Endodermal cell (in vitro differentiated cells): ENCODE measurements around the gene EXOG. TPM values are rescaled to one million over a fixed set of nuclear protein-coding genes. Genes with fewer than 3 reads are reported as not detected.

Experiments used
- DNase-seq: peaks from one replicate; pipeline ENCODE4 v3.0.0-alpha.2; 2017
- H3K27ac ChIP-seq: 2 replicates; pipeline ENCODE4 v1.5.1; 2013; ENCODE audit warnings: mild to moderate bottlenecking, low read depth, low read length, moderate library complexity
- H3K27me3 ChIP-seq: 2 replicates; pipeline ENCODE4 v1.6.1; 2013; ENCODE audit warnings: mild to moderate bottlenecking, low read length, moderate library complexity; ENCODE audit not compliant: insufficient read depth, control insufficient read depth, poor library complexity, severe bottlenecking
- H3K36me3 ChIP-seq: 2 replicates; pipeline ENCODE4 v1.7.0; 2013; ENCODE audit warnings: mild to moderate bottlenecking, low read length, moderate library complexity; ENCODE audit not compliant: control insufficient read depth, insufficient read depth
- H3K4me1 ChIP-seq: one replicate; pipeline ENCODE4 v1.7.0; 2013; ENCODE audit warnings: low read length; ENCODE audit not compliant: control insufficient read depth, insufficient read depth
- H3K4me3 ChIP-seq: 2 replicates; pipeline ENCODE4 v1.5.1; 2013; ENCODE audit warnings: mild to moderate bottlenecking, low read length, moderate library complexity
- H3K9ac ChIP-seq: 2 replicates; pipeline ENCODE4 v1.6.1; 2013; ENCODE audit warnings: mild to moderate bottlenecking, low read length, moderate library complexity; ENCODE audit not compliant: poor library complexity, severe bottlenecking; ENCODE audit errors: extremely low read depth
- H3K9me3 ChIP-seq: 2 replicates; pipeline ENCODE4 v1.6.1; 2013; ENCODE audit warnings: mild to moderate bottlenecking, low read length, moderate library complexity; ENCODE audit not compliant: control insufficient read depth
- H3K27ac Mint-ChIP-seq: 2 replicates; pipeline ENCODE4 v1.8.0; 2020; ENCODE audit warnings: mixed read lengths
- H3K27me3 Mint-ChIP-seq: 2 replicates; pipeline ENCODE4 v1.8.0; 2021; ENCODE audit warnings: mild to moderate bottlenecking, mixed read lengths; ENCODE audit not compliant: insufficient read depth
- H3K36me3 Mint-ChIP-seq: 2 replicates; pipeline ENCODE4 v1.8.0; 2020; ENCODE audit warnings: low read depth, mixed read lengths
- H3K4me1 Mint-ChIP-seq: 2 replicates; pipeline ENCODE4 v1.8.0; 2020; ENCODE audit warnings: mixed read lengths
- H3K4me3 Mint-ChIP-seq: 2 replicates; pipeline ENCODE4 v1.8.0; 2020; ENCODE audit warnings: mild to moderate bottlenecking, moderate library complexity, mixed read lengths
- H3K9me3 Mint-ChIP-seq: 2 replicates; pipeline ENCODE4 v1.8.0; 2020; ENCODE audit warnings: mild to moderate bottlenecking, mixed read lengths
- WGBS, 2 experiments: methylation state at CpG; one replicate each; pipeline versions ENCODE4 v1.1.5 to v1.1.7; 2013; ENCODE audit warnings: missing lambda C conversion rate in 2 of 2, mixed read lengths in 1 of 2; ENCODE audit not compliant: insufficient coverage in 1 of 2, insufficient read length in 1 of 2; 5-methylcytosine and 5-hydroxymethylcytosine counted together
- total RNA-seq, 2 donors: library from RNA; stranded (reverse); fragmentation: NEBNext Ultra II Directional in 1 of 2; extraction: Animal tissue kit (Norgen Biotek cat#: 25700) in 1 of 2; gene quantifications; 2 replicates in 1 of 2; 3 replicates in 1 of 2; pipeline ENCODE4 v1.2.1, GENCODE V29; 2021
- TF ChIP-seq, protein P1 (sequence below): fragments of 200-600 bp; sonication (generic); conservative IDR thresholded peaks from 2 replicates; pipeline ENCODE4 v1.5.0; 2021; ENCODE audit warnings: antibody characterized with exemption, mild to moderate bottlenecking

Gene EXOG
- total RNA-seq, 2 donors from 2014 or later, result 11.9 to 13.8 TPM

DNA sequence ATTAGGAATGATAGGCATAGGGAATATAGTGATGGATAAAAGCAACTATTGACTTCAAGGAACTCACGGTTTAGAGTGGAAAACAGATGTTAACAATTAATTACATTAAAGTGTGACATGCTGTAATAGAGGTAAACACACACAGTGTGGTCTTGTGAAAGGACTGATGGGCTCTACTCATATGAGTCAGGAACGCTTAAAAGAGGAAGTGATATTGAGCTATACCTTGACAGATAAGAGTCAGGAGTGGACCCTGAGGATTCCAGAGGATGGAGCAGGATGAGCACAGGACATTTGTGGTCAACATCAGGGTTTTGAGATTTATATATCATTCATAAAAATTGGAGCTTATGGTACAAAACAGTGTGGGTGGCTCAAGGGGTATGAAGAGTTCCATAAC is 11.0 kb downstream of the EXOG start:
- no peak overlapping the region for H3K9ac ChIP-seq
- Mint-ChIP-seq H3K27ac (no peak overlapping the region), H3K4me1 (no peaks in the 10 kb centered on the region), H3K4me3 (no peak overlapping the region), H3K36me3 (peaks cover 35% of the 10 kb centered on the region), H3K9me3 (no peaks in the 10 kb centered on the region), H3K27me3 (no peaks in the 10 kb centered on the region)
- H3K27me3 ChIP-seq, result no peaks in the 10 kb centered on the region
- H3K4me3 ChIP-seq, result no peak overlapping the region
- H3K9me3 ChIP-seq, result no peaks in the 10 kb centered on the region
- DNase-seq, result no peak
- no peaks in the 10 kb centered on the region for H3K4me1 ChIP-seq
- 97 to 100% methylated on average over 2 of the region's 2 CpGs for WGBS, 2 experiments
- peaks cover 47% of the 10 kb centered on the region for H3K36me3 ChIP-seq
- TF ChIP-seq, protein P1, sequence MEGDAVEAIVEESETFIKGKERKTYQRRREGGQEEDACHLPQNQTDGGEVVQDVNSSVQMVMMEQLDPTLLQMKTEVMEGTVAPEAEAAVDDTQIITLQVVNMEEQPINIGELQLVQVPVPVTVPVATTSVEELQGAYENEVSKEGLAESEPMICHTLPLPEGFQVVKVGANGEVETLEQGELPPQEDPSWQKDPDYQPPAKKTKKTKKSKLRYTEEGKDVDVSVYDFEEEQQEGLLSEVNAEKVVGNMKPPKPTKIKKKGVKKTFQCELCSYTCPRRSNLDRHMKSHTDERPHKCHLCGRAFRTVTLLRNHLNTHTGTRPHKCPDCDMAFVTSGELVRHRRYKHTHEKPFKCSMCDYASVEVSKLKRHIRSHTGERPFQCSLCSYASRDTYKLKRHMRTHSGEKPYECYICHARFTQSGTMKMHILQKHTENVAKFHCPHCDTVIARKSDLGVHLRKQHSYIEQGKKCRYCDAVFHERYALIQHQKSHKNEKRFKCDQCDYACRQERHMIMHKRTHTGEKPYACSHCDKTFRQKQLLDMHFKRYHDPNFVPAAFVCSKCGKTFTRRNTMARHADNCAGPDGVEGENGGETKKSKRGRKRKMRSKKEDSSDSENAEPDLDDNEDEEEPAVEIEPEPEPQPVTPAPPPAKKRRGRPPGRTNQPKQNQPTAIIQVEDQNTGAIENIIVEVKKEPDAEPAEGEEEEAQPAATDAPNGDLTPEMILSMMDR, result no peak
- no peak overlapping the region for H3K27ac ChIP-seq

DNA sequence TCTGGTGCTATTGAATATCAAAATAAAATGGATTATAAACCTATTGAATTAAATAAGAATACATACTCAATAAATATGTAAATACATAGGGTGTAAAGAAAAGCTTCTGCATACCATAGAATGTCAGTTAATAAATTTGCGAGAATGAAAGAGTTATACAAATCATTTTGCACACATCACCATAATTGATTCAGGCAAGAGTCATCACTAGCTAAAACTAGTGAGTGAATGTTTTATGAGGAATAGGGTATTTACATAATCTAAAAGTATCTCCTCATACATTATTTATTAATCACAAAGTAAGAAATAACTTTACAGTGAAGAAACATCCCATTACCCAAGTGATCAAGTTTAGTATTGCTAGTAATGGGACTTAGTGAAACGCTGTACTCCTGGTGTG is 13.6 kb downstream of the EXOG start:
- Mint-ChIP-seq H3K4me3 (no peak overlapping the region), H3K27ac (no peak overlapping the region), H3K36me3 (peaks cover 23% of the 10 kb centered on the region), H3K27me3 (no peaks in the 10 kb centered on the region), H3K9me3 (no peaks in the 10 kb centered on the region), H3K4me1 (no peaks in the 10 kb centered on the region)
- Histone ChIP-seq H3K27me3 (no peaks in the 10 kb centered on the region), H3K9ac (no peak overlapping the region), H3K36me3 (peaks cover 57% of the 10 kb centered on the region), H3K4me1 (no peaks in the 10 kb centered on the region), H3K27ac (no peak overlapping the region), H3K9me3 (no peaks in the 10 kb centered on the region), H3K4me3 (no peak overlapping the region)
- TF ChIP-seq, protein P1, result no peak
- DNase-seq, result no peak
- 95 to 100% methylated on average over 1 of the region's 2 CpGs for WGBS, 2 experiments

DNA sequence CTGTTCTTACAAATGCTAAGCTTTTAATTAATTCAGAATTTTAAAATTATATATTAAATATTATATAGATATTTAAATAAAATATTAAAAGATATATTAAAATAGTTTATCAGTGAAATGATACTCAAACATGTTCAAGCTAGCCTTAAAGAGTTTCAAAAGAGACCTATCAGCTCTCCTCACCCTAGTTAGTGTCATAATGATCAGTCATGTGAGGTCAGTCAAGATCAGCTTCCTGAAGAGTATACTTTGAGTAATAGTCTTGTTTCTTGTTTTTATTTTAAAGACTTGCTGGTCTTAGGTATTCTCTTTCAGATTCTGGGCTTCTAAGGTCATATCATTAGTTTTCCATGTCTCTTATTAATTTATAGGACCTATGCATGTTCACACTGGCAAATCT is 14.5 kb downstream of the EXOG start:
- Mint-ChIP-seq H3K4me1 (no peaks in the 10 kb centered on the region), H3K9me3 (no peaks in the 10 kb centered on the region), H3K36me3 (peaks cover 23% of the 10 kb centered on the region), H3K27ac (no peak overlapping the region), H3K4me3 (no peak overlapping the region), H3K27me3 (no peaks in the 10 kb centered on the region)
- Histone ChIP-seq H3K27ac (no peak overlapping the region), H3K27me3 (no peaks in the 10 kb centered on the region), H3K9me3 (no peaks in the 10 kb centered on the region), H3K4me3 (no peak overlapping the region), H3K36me3 (peaks cover 54% of the 10 kb centered on the region), H3K4me1 (no peaks in the 10 kb centered on the region), H3K9ac (no peak overlapping the region)
- DNase-seq, result no peak
- TF ChIP-seq, protein P1, result no peak
